Loucy (cell line): ENCODE results near the gene STRADB.

Experiments used
- H2AFZ ChIP-seq: fragments of 200-600 bp; sonication (generic); 2 replicates; pipeline ENCODE4 v1.6.0; 2016; ENCODE audit warnings: antibody characterized with exemption, mild to moderate bottlenecking, low read length, moderate library complexity
- H3F3A ChIP-seq: fragments of 200-600 bp; 2 replicates; pipeline ENCODE4 v1.6.0; 2016; ENCODE audit warnings: antibody characterized with exemption, low read depth, mild to moderate bottlenecking
- H3K27me3 ChIP-seq: fragments of 200-600 bp; sonication (generic); 2 replicates; pipeline ENCODE4 v1.6.1; 2014; ENCODE audit warnings: low read length, mild to moderate bottlenecking; ENCODE audit not compliant: insufficient read depth, poor library complexity, severe bottlenecking
- H3K36me3 ChIP-seq: fragments of 200-600 bp; sonication (generic); 2 replicates; pipeline ENCODE4 v1.6.1; 2016; ENCODE audit warnings: low read length; ENCODE audit not compliant: insufficient read depth
- H3K4me1 ChIP-seq: fragments of 200-600 bp; sonication (generic); 2 replicates; pipeline ENCODE4 v1.5.1; 2014; ENCODE audit warnings: low read length, mild to moderate bottlenecking; ENCODE audit not compliant: insufficient read depth, poor library complexity, severe bottlenecking
- H3K4me2 ChIP-seq: fragments of 200-600 bp; sonication (generic); 2 replicates; pipeline ENCODE4 v1.6.0; 2014; ENCODE audit warnings: antibody characterized with exemption, low read length, low read depth, mild to moderate bottlenecking; ENCODE audit not compliant: poor library complexity, severe bottlenecking
- H3K4me3 ChIP-seq: fragments of 200-600 bp; sonication (generic); 2 replicates; pipeline ENCODE4 v1.5.1; 2014; ENCODE audit warnings: low read length, mild to moderate bottlenecking, mixed read lengths; ENCODE audit not compliant: poor library complexity, severe bottlenecking
- H3K79me2 ChIP-seq: fragments of 200-600 bp; sonication (generic); 2 replicates; pipeline ENCODE4 v1.6.1; 2014; ENCODE audit warnings: low read length; ENCODE audit not compliant: insufficient read depth
- H3K9ac ChIP-seq: fragments of 200-600 bp; sonication (generic); 2 replicates; pipeline ENCODE4 v1.6.0; 2014; ENCODE audit warnings: mild to moderate bottlenecking, low read depth, low read length, moderate library complexity; ENCODE audit not compliant: poor library complexity, severe bottlenecking
- H3K9me2 ChIP-seq: fragments of 200-600 bp; sonication (generic); replicated peaks from 2 replicates; pipeline ENCODE4 v1.6.1; 2016; ENCODE audit warnings: low read depth, low read length, mixed read lengths
- H3K9me3 ChIP-seq: fragments of 200-600 bp; sonication (generic); 2 replicates; pipeline ENCODE4 v1.6.1; 2014; ENCODE audit warnings: mild to moderate bottlenecking, antibody characterized with exemption, low read length, low read depth; ENCODE audit not compliant: insufficient read depth
- H4K20me1 ChIP-seq: fragments of 200-600 bp; sonication (generic); 2 replicates; pipeline ENCODE4 v1.6.0; 2014; ENCODE audit warnings: antibody characterized with exemption, low read length, mild to moderate bottlenecking; ENCODE audit not compliant: insufficient read depth, poor library complexity, severe bottlenecking
- CTCF ChIP-seq: fragments of 200-600 bp; sonication (generic); conservative IDR thresholded peaks from 2 replicates; pipeline ENCODE4 v1.5.1; 2014; ENCODE audit warnings: mild to moderate bottlenecking, antibody characterized with exemption, low read length
- EZH2phosphoT487 ChIP-seq: fragments of 200-600 bp; IDR thresholded peaks from 2 replicates; pipeline ENCODE4 v1.6.1; 2018; ENCODE audit warnings: antibody characterized with exemption, mild to moderate bottlenecking, moderate library complexity, borderline replicate concordance

STRADB gene

DNA sequence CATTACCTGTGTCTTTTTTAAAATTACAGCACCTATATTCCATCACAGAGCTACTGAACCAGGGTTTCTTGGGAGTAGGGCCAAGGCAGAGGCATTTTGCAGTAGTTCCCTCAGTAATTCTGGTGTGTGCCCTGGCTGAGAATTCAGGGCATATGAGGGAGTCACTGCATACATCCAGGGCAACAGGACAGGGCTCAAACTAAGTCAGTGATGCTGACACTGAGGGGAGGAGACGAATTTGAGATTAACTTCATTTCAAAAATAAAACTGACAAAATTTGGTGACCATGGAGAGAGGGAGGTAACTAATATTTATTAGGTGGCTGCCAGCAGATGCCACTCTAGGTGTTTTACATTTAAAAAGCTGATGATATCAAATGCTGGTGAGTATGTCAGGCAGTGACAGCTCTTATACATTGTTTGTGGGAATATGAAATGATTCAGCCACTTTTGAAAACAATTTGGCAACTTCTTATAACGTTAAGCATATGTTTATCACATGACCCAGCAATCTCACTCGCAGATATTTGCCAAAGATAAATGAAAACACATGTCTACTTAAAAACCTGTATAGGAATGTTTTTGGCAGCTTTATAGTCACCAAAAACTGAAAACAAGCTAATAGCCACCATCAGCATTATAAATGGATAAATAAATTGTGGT, 20.3 kb downstream of the STRADB start:
- Histone ChIP-seq H3K27me3 (no peaks in the 10 kb centered on the region), H3K9me2 (no peaks in the 10 kb centered on the region), H3K4me3 (no peak overlapping the region), H4K20me1 (no peaks in the 10 kb centered on the region), H3K4me1 (no peaks in the 10 kb centered on the region), H3K9ac (no peak overlapping the region), H3F3A (no peaks in the 10 kb centered on the region), H3K36me3 (peaks cover 2% of the 10 kb centered on the region; the same call in 1 of the 2 replicates), H3K4me2 (no peak overlapping the region), H3K9me3 (no peaks in the 10 kb centered on the region), H3K79me2 (no peaks in the 10 kb centered on the region), H2AFZ (no peak overlapping the region)
- no peak for TF ChIP-seq EZH2phosphoT487
- TF ChIP-seq CTCF = no peak

GRCh38 chr2:201472411-201472810, 20.9 kb downstream of the STRADB start:
- Histone ChIP-seq H3K9me3 (no peaks in the 10 kb centered on the region), H3F3A (no peaks in the 10 kb centered on the region), H3K36me3 (peaks cover 2% of the 10 kb centered on the region; the same call in 1 of the 2 replicates), H3K9ac (no peak overlapping the region), H3K27me3 (no peaks in the 10 kb centered on the region), H3K79me2 (no peaks in the 10 kb centered on the region), H3K4me3 (no peak overlapping the region), H2AFZ (no peak overlapping the region), H3K4me1 (no peaks in the 10 kb centered on the region), H3K9me2 (no peaks in the 10 kb centered on the region), H4K20me1 (no peaks in the 10 kb centered on the region), H3K4me2 (no peak overlapping the region)
- TF ChIP-seq EZH2phosphoT487 (no peak), CTCF (no peak)

- no peak overlapping the region for H3K4me3 ChIP-seq
- H3F3A ChIP-seq = no peaks in the 10 kb centered on the region
- H4K20me1 ChIP-seq = no peaks in the 10 kb centered on the region
- no peak overlapping the region for H2AFZ ChIP-seq
- no peaks in the 10 kb centered on the region for H3K27me3 ChIP-seq
- H3K4me1 ChIP-seq = no peaks in the 10 kb centered on the region
- no peak for TF ChIP-seq EZH2phosphoT487
- no peak for TF ChIP-seq CTCF
- no peaks in the 10 kb centered on the region for H3K36me3 ChIP-seq
- no peaks in the 10 kb centered on the region for H3K9me3 ChIP-seq
- no peaks in the 10 kb centered on the region for H3K79me2 ChIP-seq
- H3K4me2 ChIP-seq = no peak overlapping the region
- H3K9ac ChIP-seq = no peak overlapping the region
- H3K9me2 ChIP-seq = no peaks in the 10 kb centered on the region
Observed at GRCh38 chr2:201482543-201482942, 31.0 kb downstream of the STRADB start.
